GM12864 (cell line): ENCODE results near the gene TK1.
"Not testable (repeated sequence)": the region's sequence is repeated elsewhere in the genome, so short reads cannot be mapped to it uniquely, and the experiment has no call there.

ENCODE experiments used
- DNase-seq: peaks from one replicate; pipeline ENCODE4 v3.0.0-alpha.2; 2011; ENCODE audit warnings: low read depth
- H3K4me3 ChIP-seq: 2 replicates; pipeline ENCODE4 v1.5.1; 2011; ENCODE audit warnings: mild to moderate bottlenecking, low read depth, low read length, control low read depth
- TF ChIP-seq, protein P1 (sequence below): IDR thresholded peaks from 2 replicates; pipeline ENCODE4 v1.5.1; 2011; ENCODE audit warnings: low read depth, mild to moderate bottlenecking, moderate library complexity, low read length, control low read depth, inconsistent platforms; ENCODE audit errors: missing control alignments

Gene TK1

DNA sequence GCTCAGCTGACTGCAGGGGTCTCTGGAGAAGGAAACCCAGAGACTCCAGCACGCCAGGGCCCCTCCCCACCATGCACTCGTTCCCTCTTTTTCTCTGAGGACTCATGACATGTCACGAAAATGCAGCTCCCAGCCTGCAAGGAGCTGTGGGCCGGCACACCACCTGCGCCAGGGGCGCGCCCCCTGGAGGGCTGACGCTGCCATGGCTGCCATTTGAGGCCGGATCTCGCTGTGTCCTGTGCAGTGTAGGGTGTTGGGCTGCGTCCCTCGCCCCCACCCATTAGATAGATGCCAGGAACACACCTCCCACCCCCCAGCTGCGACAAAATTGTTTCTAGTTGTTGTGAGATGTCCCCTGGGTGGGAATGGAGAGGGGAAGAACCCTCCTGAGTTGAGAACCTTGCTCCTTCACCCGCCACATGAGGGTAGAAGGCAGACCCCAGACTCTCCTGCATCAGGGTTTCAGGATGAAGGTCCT, 10.3 kb downstream of the TK1 start:
- TF ChIP-seq, protein P1, sequence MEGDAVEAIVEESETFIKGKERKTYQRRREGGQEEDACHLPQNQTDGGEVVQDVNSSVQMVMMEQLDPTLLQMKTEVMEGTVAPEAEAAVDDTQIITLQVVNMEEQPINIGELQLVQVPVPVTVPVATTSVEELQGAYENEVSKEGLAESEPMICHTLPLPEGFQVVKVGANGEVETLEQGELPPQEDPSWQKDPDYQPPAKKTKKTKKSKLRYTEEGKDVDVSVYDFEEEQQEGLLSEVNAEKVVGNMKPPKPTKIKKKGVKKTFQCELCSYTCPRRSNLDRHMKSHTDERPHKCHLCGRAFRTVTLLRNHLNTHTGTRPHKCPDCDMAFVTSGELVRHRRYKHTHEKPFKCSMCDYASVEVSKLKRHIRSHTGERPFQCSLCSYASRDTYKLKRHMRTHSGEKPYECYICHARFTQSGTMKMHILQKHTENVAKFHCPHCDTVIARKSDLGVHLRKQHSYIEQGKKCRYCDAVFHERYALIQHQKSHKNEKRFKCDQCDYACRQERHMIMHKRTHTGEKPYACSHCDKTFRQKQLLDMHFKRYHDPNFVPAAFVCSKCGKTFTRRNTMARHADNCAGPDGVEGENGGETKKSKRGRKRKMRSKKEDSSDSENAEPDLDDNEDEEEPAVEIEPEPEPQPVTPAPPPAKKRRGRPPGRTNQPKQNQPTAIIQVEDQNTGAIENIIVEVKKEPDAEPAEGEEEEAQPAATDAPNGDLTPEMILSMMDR, result peak; percentile 98
- DNase-seq, result no peak
- H3K4me3 ChIP-seq, result no peak overlapping the region

DNA sequence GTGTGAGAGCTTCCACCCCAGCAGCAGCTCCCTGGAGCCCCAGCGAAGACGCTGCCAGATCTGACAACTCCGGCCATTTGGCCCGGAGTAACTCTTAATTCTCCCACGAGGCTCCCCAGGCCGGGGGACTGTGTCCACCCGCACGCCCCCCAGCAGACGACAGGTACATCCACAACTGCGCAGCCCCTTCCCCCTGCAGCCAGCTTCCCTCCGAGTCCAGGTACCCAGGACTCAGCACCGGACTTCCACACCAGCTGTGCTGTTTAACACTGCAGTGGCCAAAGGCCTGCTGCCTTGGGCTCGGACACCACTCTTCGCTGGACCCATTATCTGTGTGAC, 11.2 kb downstream of the TK1 start:
- H3K4me3 ChIP-seq, result no peak overlapping the region
- TF ChIP-seq, protein P1, result no peak
- DNase-seq, result no peak

DNA sequence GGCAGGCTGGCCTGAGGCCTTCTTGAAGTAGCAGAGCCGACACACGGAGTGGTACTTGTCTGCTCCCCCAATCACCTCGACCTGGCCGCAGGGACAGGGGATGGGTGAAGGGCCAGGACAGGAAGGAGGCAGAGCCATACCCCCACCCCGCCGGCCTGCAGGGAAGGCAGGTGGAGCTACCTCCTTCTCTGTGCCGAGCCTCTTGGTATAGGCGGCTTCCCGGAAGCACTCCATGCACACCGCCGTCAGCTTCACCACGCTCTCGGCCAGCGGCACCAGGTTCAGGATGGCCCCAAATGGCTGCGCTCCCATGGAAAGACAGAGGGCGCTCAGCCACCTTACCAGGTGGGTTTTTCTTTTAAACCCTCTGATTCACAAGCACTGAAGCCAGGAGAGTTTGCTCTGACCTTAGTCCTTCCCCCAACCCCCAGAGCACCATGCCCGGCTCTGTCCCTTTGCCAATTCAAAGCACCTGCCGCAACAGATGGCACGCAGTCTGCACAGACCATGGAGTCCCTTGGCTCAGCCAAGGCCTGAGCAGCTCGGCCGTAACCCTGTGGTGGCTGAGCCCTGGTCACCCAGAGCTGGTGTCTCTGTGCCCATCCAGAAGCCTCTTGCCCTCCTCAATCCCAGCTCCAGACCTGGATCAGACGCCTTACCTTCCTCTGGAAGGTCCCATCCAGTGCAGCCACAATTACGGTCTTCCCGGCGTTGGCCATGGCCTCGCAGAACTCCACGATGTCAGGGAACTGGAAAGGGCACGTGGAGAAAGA, 11.8 kb downstream of the TK1 start:
- TF ChIP-seq, protein P1, result no peak
- no peak for DNase-seq
- no peak overlapping the region for H3K4me3 ChIP-seq

DNA sequence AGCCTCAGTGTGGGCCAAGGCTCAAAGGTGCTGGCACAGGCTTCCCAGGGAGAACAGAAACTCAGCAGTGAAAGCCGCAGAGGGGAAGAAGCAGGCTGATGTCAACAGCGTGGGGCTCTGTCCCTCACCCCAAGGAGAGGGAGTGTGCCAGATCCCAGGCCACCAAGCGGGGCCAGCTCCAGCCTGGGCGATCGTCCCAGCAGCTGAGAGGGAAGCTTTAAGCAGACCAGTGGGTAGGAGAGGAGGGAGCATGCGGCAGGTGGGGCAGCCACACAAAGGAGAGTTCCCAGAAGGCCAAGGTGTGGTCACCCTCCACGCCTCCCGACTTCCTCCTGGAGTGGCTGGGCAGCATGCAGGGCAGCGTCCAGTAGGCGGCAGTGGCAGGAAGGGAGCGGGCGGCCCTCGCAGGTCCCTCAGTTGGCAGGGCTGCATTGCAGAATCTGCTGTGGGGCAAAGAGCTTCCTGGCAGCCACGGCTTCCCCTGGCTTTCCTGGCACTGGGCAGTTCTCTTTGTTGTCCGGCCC, 12.4 kb downstream of the TK1 start:
- TF ChIP-seq, protein P1, result no peak
- no peak overlapping the region for H3K4me3 ChIP-seq
- DNase-seq, result no peak

DNA sequence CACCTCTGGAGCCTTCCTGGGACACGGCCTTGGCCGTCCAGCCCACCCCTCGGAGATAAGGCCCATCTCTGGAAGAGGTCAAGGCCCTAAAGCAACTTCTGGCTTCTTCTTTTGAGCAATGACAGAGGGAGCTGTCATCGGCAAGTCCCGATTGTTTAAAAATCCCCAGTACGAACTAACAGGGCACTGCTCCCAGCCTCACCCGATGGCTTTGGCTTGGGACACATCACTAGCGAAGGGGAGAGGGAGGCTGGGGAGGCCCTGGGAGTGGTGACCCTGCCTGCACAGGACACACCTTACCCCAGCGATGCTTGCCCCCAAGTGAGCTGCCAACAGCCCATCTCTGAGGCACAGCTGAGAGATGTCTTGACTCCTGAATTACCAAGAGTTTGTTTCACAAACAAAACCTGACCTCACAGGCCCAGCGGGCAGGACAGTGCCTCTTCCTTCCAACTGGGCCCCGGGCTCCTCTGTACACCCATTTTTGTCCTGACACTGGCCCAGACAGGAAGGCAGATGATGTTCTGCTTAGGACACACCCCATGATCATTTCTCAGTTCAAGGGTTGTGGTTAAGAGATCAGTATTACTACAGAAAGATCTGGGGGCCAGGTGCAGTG, 13.6 kb downstream of the TK1 start:
- H3K4me3 ChIP-seq, result peak overlapping the region; percentile 70; the same call in 1 of the 2 replicates
- TF ChIP-seq, protein P1, result no peak
- peak; percentile 87 for DNase-seq

DNA sequence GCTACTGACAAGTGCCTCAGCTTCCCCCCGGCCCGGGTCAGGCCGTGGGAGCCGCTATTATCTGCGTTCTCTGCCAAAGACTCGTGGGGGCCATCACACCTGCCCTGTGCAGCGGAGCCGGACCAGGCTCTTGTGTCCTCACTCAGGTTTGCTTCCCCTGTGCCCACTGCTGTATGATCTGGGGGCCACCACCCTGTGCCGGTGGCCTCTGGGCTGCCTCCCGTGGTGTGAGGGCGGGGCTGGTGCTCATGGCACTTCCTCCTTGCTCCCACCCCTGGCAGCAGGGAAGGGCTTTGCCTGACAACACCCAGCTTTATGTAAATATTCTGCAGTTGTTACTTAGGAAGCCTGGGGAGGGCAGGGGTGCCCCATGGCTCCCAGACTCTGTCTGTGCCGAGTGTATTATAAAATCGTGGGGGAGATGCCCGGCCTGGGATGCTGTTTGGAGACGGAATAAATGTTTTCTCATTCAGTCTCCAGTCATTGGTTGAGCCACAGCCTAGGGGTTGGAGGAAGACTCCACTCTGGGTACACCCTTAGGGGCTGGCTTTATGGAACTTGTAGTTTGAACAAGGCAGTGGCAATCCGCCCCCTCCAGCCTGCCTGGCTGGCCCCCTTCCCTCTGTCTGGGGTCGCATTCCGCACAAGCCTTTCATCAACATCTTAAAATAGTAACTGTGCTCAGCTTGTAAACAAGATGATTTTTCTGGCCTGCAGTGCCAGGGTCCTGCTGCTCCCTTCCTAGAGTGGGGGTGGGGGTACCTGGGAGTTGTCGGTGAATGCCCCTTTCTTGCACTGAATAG, 14.4 kb downstream of the TK1 start:
- no peak for DNase-seq
- TF ChIP-seq, protein P1, result no peak
- peak overlapping the region; percentile 70 for H3K4me3 ChIP-seq

DNA sequence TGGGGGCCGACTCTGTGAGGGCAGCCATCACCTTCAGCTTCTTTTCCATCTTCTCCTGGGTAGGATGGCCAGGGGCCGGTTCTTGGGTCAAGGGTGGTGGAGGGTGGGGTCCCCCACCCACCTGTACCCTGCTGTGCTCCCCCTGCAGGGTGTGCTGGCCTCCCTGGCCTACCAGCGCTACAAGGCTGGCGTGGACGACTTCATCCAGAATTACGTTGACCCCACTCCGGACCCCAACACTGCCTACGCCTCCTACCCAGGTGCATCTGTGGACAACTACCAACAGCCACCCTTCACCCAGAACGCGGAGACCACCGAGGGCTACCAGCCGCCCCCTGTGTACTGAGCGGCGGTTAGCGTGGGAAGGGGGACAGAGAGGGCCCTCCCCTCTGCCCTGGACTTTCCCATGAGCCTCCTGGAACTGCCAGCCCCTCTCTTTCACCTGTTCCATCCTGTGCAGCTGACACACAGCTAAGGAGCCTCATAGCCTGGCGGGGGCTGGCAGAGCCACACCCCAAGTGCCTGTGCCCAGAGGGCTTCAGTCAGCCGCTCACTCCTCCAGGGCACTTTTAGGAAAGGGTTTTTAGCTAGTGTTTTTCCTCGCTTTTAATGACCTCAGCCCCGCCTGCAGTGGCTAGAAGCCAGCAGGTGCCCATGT, 15.1 kb downstream of the TK1 start:
- H3K4me3 ChIP-seq, result peak overlapping the region; percentile 70
- DNase-seq, result not testable (repeated sequence)
